Activated T-cell treated with anti-CD3 and anti-CD28 coated beads, Interleukin-2, amount 50 U/mL, for 24 hours (primary cell): ENCODE results near the gene HOXD11.
A peak's percentile ranks its signal among the peaks of the same experiment; 100 is the strongest.

ENCODE experiments used
- DNase-seq: peaks from one replicate; pipeline ENCODE4 v3.0.0-alpha.2; 2020
- H3K27ac Mint-ChIP-seq: 2 replicates; pipeline ENCODE4 v1.8.0; 2020; ENCODE audit warnings: mild to moderate bottlenecking, mixed read lengths
- H3K27me3 Mint-ChIP-seq: 2 replicates; pipeline ENCODE4 v1.8.0; 2020; ENCODE audit warnings: mixed read lengths
- H3K36me3 Mint-ChIP-seq: 2 replicates; pipeline ENCODE4 v1.8.0; 2020; ENCODE audit warnings: low read depth, mixed read lengths
- H3K4me1 Mint-ChIP-seq: 2 replicates; pipeline ENCODE4 v1.8.0; 2020; ENCODE audit warnings: low read depth, mixed read lengths
- H3K4me3 Mint-ChIP-seq: 2 replicates; pipeline ENCODE4 v1.8.0; 2020; ENCODE audit warnings: mild to moderate bottlenecking, moderate library complexity, mixed read lengths
- H3K9me3 Mint-ChIP-seq: 2 replicates; pipeline ENCODE4 v1.8.0; 2020; ENCODE audit warnings: mixed read lengths

The HOXD11 gene

GRCh38 chr2:176095421-176095820, 11.7 kb upstream of the HOXD11 start:
- peaks cover 8% of the 10 kb centered on the region for H3K9me3 Mint-ChIP-seq
- peaks cover 91% of the 10 kb centered on the region for H3K27me3 Mint-ChIP-seq
- H3K4me1 Mint-ChIP-seq = peaks cover 36% of the 10 kb centered on the region

GRCh38 chr2:176096243-176096985, 10.7 kb upstream of the HOXD11 start:
- H3K27ac Mint-ChIP-seq = no peak overlapping the region
- H3K4me3 Mint-ChIP-seq = peak overlapping the region; percentile 62
- DNase-seq = no peak

More at GRCh38 chr2:176095421-176095820, 11.7 kb upstream of the HOXD11 start:
- no peak for DNase-seq
- H3K4me3 Mint-ChIP-seq = no peak overlapping the region
- H3K36me3 Mint-ChIP-seq = no peaks in the 10 kb centered on the region
- H3K27ac Mint-ChIP-seq = no peak overlapping the region

GRCh38 chr2:176096986-176097819, 9.9 kb upstream of the HOXD11 start:
- DNase-seq = peak; percentile 76
- peaks cover 4% of the 10 kb centered on the region for H3K9me3 Mint-ChIP-seq
- H3K27ac Mint-ChIP-seq = no peak overlapping the region
- peaks cover 30% of the 10 kb centered on the region for H3K4me1 Mint-ChIP-seq
- H3K4me3 Mint-ChIP-seq = peak overlapping the region; percentile 62
- H3K27me3 Mint-ChIP-seq = peaks cover 91% of the 10 kb centered on the region
- no peaks in the 10 kb centered on the region for H3K36me3 Mint-ChIP-seq

More at GRCh38 chr2:176096243-176096985, 10.7 kb upstream of the HOXD11 start:
- peaks cover 36% of the 10 kb centered on the region for H3K4me1 Mint-ChIP-seq
- H3K9me3 Mint-ChIP-seq = peaks cover 4% of the 10 kb centered on the region
- H3K36me3 Mint-ChIP-seq = no peaks in the 10 kb centered on the region
- peaks cover 91% of the 10 kb centered on the region for H3K27me3 Mint-ChIP-seq

- peaks cover 30% of the 10 kb centered on the region for H3K4me1 Mint-ChIP-seq
These were observed 9.2 kb upstream of the HOXD11 start for GRCh38 chr2:176097820-176098365.

GRCh38 chr2:176098366-176099158, 8.5 kb upstream of the HOXD11 start:
- Mint-ChIP-seq H3K9me3 (peaks cover 4% of the 10 kb centered on the region), H3K27ac (no peak overlapping the region), H3K4me3 (no peak overlapping the region), H3K27me3 (peaks cover 98% of the 10 kb centered on the region), H3K36me3 (no peaks in the 10 kb centered on the region), H3K4me1 (peaks cover 24% of the 10 kb centered on the region)
- peak; percentile 28 for DNase-seq

More at GRCh38 chr2:176097820-176098365, 9.2 kb upstream of the HOXD11 start:
- peaks cover 97% of the 10 kb centered on the region for H3K27me3 Mint-ChIP-seq
- peak overlapping the region; percentile 62 for H3K4me3 Mint-ChIP-seq
- H3K9me3 Mint-ChIP-seq = peaks cover 4% of the 10 kb centered on the region
- no peak for DNase-seq
- no peak overlapping the region for H3K27ac Mint-ChIP-seq
- H3K36me3 Mint-ChIP-seq = no peaks in the 10 kb centered on the region

GRCh38 chr2:176099159-176099727, 7.8 kb upstream of the HOXD11 start:
- H3K4me3 Mint-ChIP-seq = no peak overlapping the region
- H3K9me3 Mint-ChIP-seq = no peaks in the 10 kb centered on the region
- peak; percentile 29 for DNase-seq
- peaks cover 19% of the 10 kb centered on the region for H3K4me1 Mint-ChIP-seq
- H3K36me3 Mint-ChIP-seq = no peaks in the 10 kb centered on the region
- peaks cover 98% of the 10 kb centered on the region for H3K27me3 Mint-ChIP-seq
- no peak overlapping the region for H3K27ac Mint-ChIP-seq

GRCh38 chr2:176099728-176100546, 7.1 kb upstream of the HOXD11 start, which contains the start of gene HOXD12:
Gene HOXD12 (plus strand): TSS chr2:176099795. CDS start chr2:176099802, 7 bp downstream.
- Mint-ChIP-seq H3K36me3 (no peaks in the 10 kb centered on the region), H3K27ac (no peak within 1 kb of the TSS), H3K27me3 (peaks cover 98% of the 10 kb centered on the region), H3K4me3 (no peak within 1 kb of the TSS), H3K9me3 (no peaks in the 10 kb centered on the region), H3K4me1 (peaks cover 25% of the 10 kb centered on the region)
- peak; percentile 29 for DNase-seq

- DNase-seq = peak; percentile 30
- Mint-ChIP-seq H3K36me3 (no peaks in the 10 kb centered on the region), H3K4me3 (no peak overlapping the region), H3K9me3 (no peaks in the 10 kb centered on the region), H3K4me1 (peaks cover 30% of the 10 kb centered on the region), H3K27ac (no peak overlapping the region), H3K27me3 (peaks cover 98% of the 10 kb centered on the region)
These were observed 6.4 kb upstream of the HOXD11 start for GRCh38 chr2:176100547-176101140.

- Mint-ChIP-seq H3K4me1 (peaks cover 32% of the 10 kb centered on the region), H3K4me3 (no peak overlapping the region), H3K27me3 (peaks cover 98% of the 10 kb centered on the region), H3K27ac (no peak overlapping the region), H3K9me3 (no peaks in the 10 kb centered on the region), H3K36me3 (no peaks in the 10 kb centered on the region)
- DNase-seq = no peak
These were observed 5.8 kb upstream of the HOXD11 start for GRCh38 chr2:176101216-176101830.

- no peaks in the 10 kb centered on the region for H3K9me3 Mint-ChIP-seq
- H3K27me3 Mint-ChIP-seq = peaks cover 95% of the 10 kb centered on the region
- DNase-seq = no peak
- no peak overlapping the region for H3K4me3 Mint-ChIP-seq
- H3K4me1 Mint-ChIP-seq = peaks cover 29% of the 10 kb centered on the region
- no peak overlapping the region for H3K27ac Mint-ChIP-seq
- H3K36me3 Mint-ChIP-seq = no peaks in the 10 kb centered on the region
These were observed 5.2 kb upstream of the HOXD11 start for GRCh38 chr2:176101842-176102241.

- no peak for DNase-seq
- Mint-ChIP-seq H3K9me3 (no peaks in the 10 kb centered on the region), H3K4me1 (peaks cover 29% of the 10 kb centered on the region), H3K27me3 (peaks cover 94% of the 10 kb centered on the region), H3K4me3 (no peak overlapping the region), H3K27ac (no peak overlapping the region), H3K36me3 (no peaks in the 10 kb centered on the region)
These were observed 4.7 kb upstream of the HOXD11 start for GRCh38 chr2:176102309-176102866.

GRCh38 chr2:176103194-176103593, 3.9 kb upstream of the HOXD11 start:
- Mint-ChIP-seq H3K4me3 (no peak overlapping the region), H3K36me3 (no peaks in the 10 kb centered on the region), H3K27ac (no peak overlapping the region), H3K4me1 (peaks cover 21% of the 10 kb centered on the region), H3K27me3 (peaks cover 88% of the 10 kb centered on the region), H3K9me3 (no peaks in the 10 kb centered on the region)
- DNase-seq = no peak
